Heart right ventricle (tissue), 16 donors: Measurements from ENCODE around the gene C1QB. TPM values are rescaled to one million over a fixed set of nuclear protein-coding genes. Genes with fewer than 3 reads are reported as not detected.

Experiments
- ATAC-seq, 8 donors: fragments of 200-7000 bp; cut with Tn5 transposase; one replicate each; pipeline ENCODE4 v1.9.1; 2020; ENCODE audit warnings: mild to moderate bottlenecking in 8 of 8, moderate library complexity in 8 of 8, moderate number of reproducible peaks in 1 of 8
- DNase-seq, 2 donors: peaks; one replicate each; pipeline ENCODE4 v3.0.0-alpha.2; 2020
- H3K27ac ChIP-seq, 10 donors: fragments of 200-600 bp; sonication (generic) in 2 of 10; one replicate each; pipeline versions ENCODE4 v1.5.0 to v1.8.0; 2020 to 2022; ENCODE audit warnings: mild to moderate bottlenecking in 3 of 10
- H3K27me3 ChIP-seq, 7 donors: fragments of 200-600 bp; one replicate each; pipeline ENCODE4 v1.8.0; 2021 to 2022; ENCODE audit warnings: mild to moderate bottlenecking in 2 of 7
- H3K36me3 ChIP-seq, 9 donors: fragments of 200-600 bp; sonication (generic) in 1 of 9; one replicate each; pipeline versions ENCODE4 v1.5.0 to v1.8.0; 2020 to 2022; ENCODE audit warnings: mild to moderate bottlenecking in 2 of 9
- H3K4me1 ChIP-seq, 9 donors: fragments of 200-600 bp; sonication (generic) in 1 of 9; one replicate each; pipeline versions ENCODE4 v1.5.0 to v1.8.0; 2020 to 2022; ENCODE audit warnings: mild to moderate bottlenecking in 4 of 9
- H3K4me3 ChIP-seq, 10 donors: fragments of 200-600 bp; sonication (generic) in 2 of 10; one replicate each; pipeline versions ENCODE4 v1.5.0 to v1.8.0; 2020 to 2022; ENCODE audit warnings: mild to moderate bottlenecking in 7 of 10, moderate library complexity in 2 of 10
- H3K9me3 ChIP-seq, 11 donors: fragments of 200-600 bp in 10 of 11; sonication (generic) in 2 of 11; one replicate each; pipeline versions ENCODE4 v1.5.0 to v1.8.0; 2013 to 2022; ENCODE audit warnings: mild to moderate bottlenecking in 2 of 11, control low read depth in 1 of 11, moderate library complexity in 1 of 11
- CTCF ChIP-seq, 9 donors: fragments of 200-600 bp; sonication (generic) in 2 of 9; IDR thresholded peaks; one replicate each; pipeline versions ENCODE4 v1.5.0 to v1.8.0; 2021 to 2022; ENCODE audit warnings: antibody characterized with exemption in 9 of 9, mild to moderate bottlenecking in 5 of 9, moderate library complexity in 1 of 9
- WGBS, 2 donors: extraction: QIAGEN DNeasy Blood & Tissue Kit; methylation state at CpG; one replicate each; pipeline ENCODE4 v1.1.7; 2013; ENCODE audit warnings: inconsistent platforms in 1 of 2; 5-methylcytosine and 5-hydroxymethylcytosine counted together
- intact Hi-C, 10 donors: fragments of 100-400 bp; cut with DNase I; formaldehyde crosslinking; loops; one replicate each; pipeline versions ENCODE4 v1.11.1 to v1.14.2; 2022
- polyA plus RNA-seq, 2 donors: library from polyadenylated mRNA; stranded (reverse); fragments of 200-250 nt; gene quantifications; one replicate each; pipeline ENCODE4 v1.2.3, GENCODE V29; 2013
- total RNA-seq, 10 donors: library from RNA; stranded (reverse); fragmentation: NEBNext Ultra II Directional in 3 of 10; extraction: Animal tissue kit (Norgen Biotek cat#: 25700) in 3 of 10; gene quantifications; one replicate each; pipeline versions ENCODE4 v1.2.1 to v1.2.4, GENCODE V29; 2021 to 2023
- donor health status: Arrhythmogenic right ventricular cardiomyopathy.
- donor health status: ischemic (EF 13 %, LVEDD 7.1; RV severe dilation, severe dysfunction).
- donor health status: healthy with polysubstance abuse.
- donor health status: DM: no; HTN: yes; CAD: no.
- donor health status: DM: no; HTN: no; CAD: no.
- donor health status: ischemic (EF 25% LVEDD 6.9; RV normal size, moderate dysfunction).
- donor health status: ischemic (EF 25% LVEDD 5.7; RV mildly dilated, moderate dysfunction).
- donor health status: healthy.
- donor health status: DM: yes; HTN: yes; CAD: no.
- donor health status: Ischemic cardiomyopathy.
- donor health status: ischemic (EF 35%, LVEDD 5.7; RV mildly dilated, moderate dysfunction).
- donor health status: nonischemic (EF 11% LVEDD 7.7; RV severe dilation, severe dysfunction).
- donor health status: DM: yes; HTN: yes; CAD: no.
- donor health status: PGD.
- donor health status: ischemic (EF 29% LVEDD 5.4; RV normal size, mild dysfunction).
- donor health status: nonischemic (EF 23%, LVEDD 6.1; RV moderate dilation, normal function).

The C1QB gene
- total and polyA plus RNA-seq, 12 donors: 10.0 to 367 (median 28.5) TPM

GRCh38 chr1:22619252-22619651 is 33.8 kb upstream of the C1QB start:
- DNase-seq: no peak
- H3K4me1 ChIP-seq: no peaks in the 10 kb centered on the region
- H3K27me3 ChIP-seq: peaks cover 0 to 89% (median 87%) of the 10 kb centered on the region in 7 donors
- no peak for ATAC-seq
- H3K4me3 ChIP-seq: no peak overlapping the region
- no peak overlapping the region for H3K27ac ChIP-seq
- no peaks in the 10 kb centered on the region for H3K9me3 ChIP-seq
- 74 to 79% methylated on average over 7 of the region's 7 CpGs for WGBS, 2 donors
- intact Hi-C loops: no loop called here
- TF ChIP-seq CTCF (IDR thresholded peaks at IDR 0.05): no peak
- no peaks in the 10 kb centered on the region for H3K36me3 ChIP-seq

DNA sequence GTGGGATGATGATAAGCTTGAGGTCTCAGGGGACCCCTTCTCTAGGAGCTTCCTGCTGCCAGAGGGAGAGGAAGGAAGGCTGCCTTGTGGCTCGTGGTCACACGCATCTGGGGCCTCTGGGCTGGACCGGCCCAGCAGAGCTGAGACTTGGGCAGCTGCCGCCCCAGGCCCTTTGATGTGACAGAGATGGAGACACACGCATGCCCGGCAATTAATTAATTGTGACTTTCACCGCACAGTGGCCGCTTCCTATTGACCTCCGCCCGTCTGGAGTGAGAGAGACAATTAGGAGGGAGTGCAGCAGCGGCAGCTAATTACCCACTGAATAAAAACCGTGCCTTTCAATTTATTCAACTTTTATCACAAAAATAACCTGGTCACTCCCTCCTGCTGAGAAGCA is 33.2 kb upstream of the C1QB start:
- Histone ChIP-seq H3K36me3 (no peaks in the 10 kb centered on the region), H3K27me3 (peaks cover 0 to 93% (median 87%) of the 10 kb centered on the region in 7 donors), H3K27ac (no peak overlapping the region), H3K4me1 (no peaks in the 10 kb centered on the region), H3K4me3 (no peak overlapping the region), H3K9me3 (no peaks in the 10 kb centered on the region)
- ATAC-seq: no peak
- no peak for DNase-seq
- intact Hi-C loops: no loop called here
- TF ChIP-seq CTCF (IDR thresholded peaks at IDR 0.05): no peak
- 58 to 69% methylated on average over 12 of the region's 12 CpGs for WGBS, 2 donors

DNA sequence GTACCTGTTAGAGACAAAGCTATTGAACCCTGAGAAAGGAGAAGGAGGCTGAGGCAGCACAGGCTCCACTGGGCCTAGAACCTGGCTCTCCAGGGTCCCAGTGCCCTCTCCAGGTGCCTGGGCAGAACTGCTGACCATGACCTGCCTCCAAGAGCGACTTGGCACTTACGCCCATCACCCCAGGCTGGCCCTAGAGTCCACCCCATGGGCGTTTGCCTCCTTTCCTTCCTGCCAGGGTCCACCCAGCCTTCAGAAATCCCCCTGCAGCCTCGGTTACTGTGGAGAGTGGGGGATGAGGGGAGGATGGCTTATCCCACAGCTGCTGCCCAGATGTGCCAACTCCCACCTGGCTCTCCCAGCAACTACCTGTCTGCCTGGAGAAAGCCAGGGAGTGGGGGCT is 31.3 kb upstream of the C1QB start:
- H3K27ac ChIP-seq: no peak overlapping the region
- intact Hi-C loops: no loop called here
- ATAC-seq: no peak
- no peak for TF ChIP-seq CTCF (IDR thresholded peaks at IDR 0.05)
- H3K36me3 ChIP-seq: no peaks in the 10 kb centered on the region
- no peak overlapping the region for H3K4me3 ChIP-seq
- no peaks in the 10 kb centered on the region for H3K4me1 ChIP-seq
- H3K9me3 ChIP-seq: no peaks in the 10 kb centered on the region
- H3K27me3 ChIP-seq: peaks cover 0 to 95% (median 87%) of the 10 kb centered on the region in 7 donors
- no peak for DNase-seq
- WGBS, 2 donors: 51 to 64% methylated on average over 4 of the region's 4 CpGs

GRCh38 chr1:22625262-22625925 is 27.6 kb upstream of the C1QB start:
- no peak for ATAC-seq
- H3K9me3 ChIP-seq: no peaks in the 10 kb centered on the region
- H3K4me1 ChIP-seq: no peaks in the 10 kb centered on the region
- DNase-seq: no peak
- H3K36me3 ChIP-seq: no peaks in the 10 kb centered on the region
- intact Hi-C loops: no loop called here
- 36 to 37% methylated on average over 9 of the region's 9 CpGs for WGBS, 2 donors
- peaks cover 0 to 85% (median 71%) of the 10 kb centered on the region in 7 donors for H3K27me3 ChIP-seq
- no peak overlapping the region for H3K27ac ChIP-seq
- no peak for TF ChIP-seq CTCF (IDR thresholded peaks at IDR 0.05)
- H3K4me3 ChIP-seq: no peak overlapping the region
